Activated T-helper 2 cell treated with anti-CD3 and anti-CD28 coated beads, Interferon-gamma antibody, Interleukin-2, Interleukin-4, amounts not matched to agents 10 μg/mL and 5 μg/mL and 100 μg/mL, durations not matched to agents 14 hours and 24 hours and 36 hours (primary cell): ENCODE data around the gene AAK1. TPM values are rescaled to one million over a fixed set of nuclear protein-coding genes. Genes with fewer than 3 reads are reported as not detected.
"Not testable (repeated sequence)": the region's sequence is repeated elsewhere in the genome, so short reads cannot be mapped to it uniquely, and the experiment has no call there.

Experiments used
- DNase-seq: peaks from one replicate; pipeline ENCODE4 v3.0.0; 2021; ENCODE audit warnings: low spot score
- H3K27ac Mint-ChIP-seq: one replicate; pipeline ENCODE4 v1.8.0; 2021; ENCODE audit warnings: mixed read lengths
- H3K27me3 Mint-ChIP-seq: one replicate; pipeline ENCODE4 v1.8.0; 2021; ENCODE audit warnings: low read depth, mixed read lengths
- H3K36me3 Mint-ChIP-seq: one replicate; pipeline ENCODE4 v1.8.0; 2021; ENCODE audit warnings: low read depth, mixed read lengths
- H3K4me1 Mint-ChIP-seq: one replicate; pipeline ENCODE4 v1.8.0; 2021; ENCODE audit warnings: low read depth, mixed read lengths
- H3K4me3 Mint-ChIP-seq: one replicate; pipeline ENCODE4 v1.8.0; 2021; ENCODE audit warnings: low read depth, mild to moderate bottlenecking, moderate library complexity, mixed read lengths
- H3K9me3 Mint-ChIP-seq: one replicate; pipeline ENCODE4 v1.8.0; 2021; ENCODE audit warnings: mixed read lengths
- intact Hi-C: fragments of 100-400 bp; cut with micrococcal nuclease; formaldehyde crosslinking; loops from one replicate; pipeline ENCODE4 v1.15.1; 2023
- total RNA-seq: library from RNA; stranded (reverse); gene quantifications from 2 replicates; pipeline ENCODE4 v1.2.3, GENCODE V29; 2022

Gene AAK1
- total RNA-seq, 1 donor from 2014 or later = 108 TPM

DNA sequence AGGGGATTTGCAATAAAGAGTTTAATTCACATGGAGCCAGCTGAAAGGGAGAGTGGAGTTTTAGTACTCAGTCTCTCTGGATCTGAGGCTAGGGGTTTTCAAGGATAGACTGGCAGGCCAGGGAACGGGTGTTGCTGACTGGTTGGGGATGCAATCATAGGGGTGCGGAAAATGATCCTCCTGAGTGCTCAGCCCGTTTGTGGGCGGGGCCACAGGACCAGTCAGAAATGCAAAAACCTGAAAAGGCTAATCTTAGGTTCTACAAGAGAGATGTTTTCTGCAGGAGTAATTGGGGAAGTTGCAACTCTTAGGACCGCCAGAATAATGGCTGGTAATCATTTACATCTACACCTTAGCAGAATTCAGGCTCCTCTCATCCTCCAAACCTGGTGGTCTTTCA is 208.8 kb downstream of the AAK1 start:
- DNase-seq = no peak
- H3K27me3 Mint-ChIP-seq = no peaks in the 10 kb centered on the region
- H3K9me3 Mint-ChIP-seq = peaks cover 5% of the 10 kb centered on the region
- intact Hi-C loops = loop anchor here (5.0 kb wide), 4 partner anchors 43 to 393 kb away; partner anchors contain the start of gene GMCL1
- H3K36me3 Mint-ChIP-seq = peaks cover 12% of the 10 kb centered on the region
- H3K27ac Mint-ChIP-seq = peak overlapping the region; percentile 54
- H3K4me1 Mint-ChIP-seq = peaks cover 24% of the 10 kb centered on the region
- peak overlapping the region; percentile 60 for H3K4me3 Mint-ChIP-seq

DNA sequence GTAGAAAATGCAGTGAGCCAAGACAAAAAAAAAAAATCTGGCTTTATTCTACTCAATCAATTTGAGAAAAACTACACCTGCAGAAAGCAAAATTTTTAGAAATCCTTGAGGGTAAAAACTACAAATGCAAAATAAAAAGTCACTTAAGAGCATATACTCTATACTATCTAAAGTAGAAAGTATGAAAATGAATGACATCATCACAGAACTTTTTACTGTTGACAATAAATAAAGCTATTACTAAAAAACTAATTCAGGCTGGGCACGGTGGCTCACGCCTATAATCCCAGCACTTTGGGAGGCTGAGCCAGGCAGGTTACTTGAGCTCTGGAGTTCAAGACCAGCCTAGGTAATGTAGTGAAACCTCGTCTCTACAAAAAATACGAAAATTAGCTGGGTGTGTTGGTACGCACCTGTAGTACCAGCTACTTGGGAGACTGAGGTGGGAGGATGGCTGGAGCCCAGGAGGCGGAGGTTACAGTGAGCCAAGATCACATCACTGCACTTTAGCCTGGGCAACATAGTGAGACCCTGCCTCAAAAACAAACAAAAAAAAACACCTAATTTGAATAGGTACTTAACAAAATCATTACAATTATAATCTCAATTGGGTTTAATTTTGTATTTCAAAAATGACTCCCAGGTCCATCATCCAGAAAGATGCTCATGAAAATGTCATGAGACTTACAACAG is 213.9 kb downstream of the AAK1 start:
- intact Hi-C loops = no loop called here
- Mint-ChIP-seq H3K36me3 (peaks cover 17% of the 10 kb centered on the region), H3K4me1 (peaks cover 2% of the 10 kb centered on the region), H3K27me3 (no peaks in the 10 kb centered on the region), H3K27ac (no peak overlapping the region), H3K4me3 (no peak overlapping the region), H3K9me3 (no peaks in the 10 kb centered on the region)
- DNase-seq = no peak

DNA sequence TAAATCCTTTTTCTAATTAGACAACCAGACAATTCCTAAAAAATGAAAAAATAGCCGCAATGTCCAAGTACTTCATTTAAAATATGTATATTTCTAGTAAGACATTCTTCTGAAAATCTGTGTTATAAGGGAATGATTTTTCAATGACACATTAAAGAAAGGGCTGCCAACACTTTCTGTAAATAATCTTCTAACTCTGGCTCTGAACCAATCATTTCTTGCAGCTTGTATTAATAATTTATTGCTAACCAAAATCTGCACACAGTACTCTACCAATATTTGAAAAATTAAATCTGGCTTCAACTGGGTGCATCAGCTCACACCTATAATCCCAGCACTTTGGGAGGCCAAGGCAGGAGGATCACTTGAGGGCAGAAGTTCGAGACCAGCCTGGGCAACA is 214.6 kb downstream of the AAK1 start:
- intact Hi-C loops = no loop called here
- H3K36me3 Mint-ChIP-seq = peaks cover 11% of the 10 kb centered on the region

DNA sequence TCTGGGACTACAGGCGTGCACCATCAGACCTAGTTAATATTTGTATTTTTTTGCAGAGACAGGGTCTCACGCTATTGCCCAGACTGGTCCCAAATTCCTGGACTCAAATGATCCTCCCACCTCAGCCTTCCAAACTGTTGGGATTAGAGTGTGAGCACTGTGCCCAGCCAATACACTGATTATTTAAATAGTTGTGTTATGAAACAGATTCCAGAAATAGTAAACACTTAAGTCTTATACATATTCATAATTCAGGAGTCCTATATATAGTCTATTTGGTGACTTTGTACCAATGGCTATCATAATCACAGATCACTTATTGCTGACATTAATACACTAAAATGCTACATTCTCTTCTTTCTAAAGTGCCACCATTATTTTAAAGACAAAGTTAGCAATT is 219.1 kb downstream of the AAK1 start:
- Mint-ChIP-seq H3K9me3 (no peaks in the 10 kb centered on the region), H3K27me3 (no peaks in the 10 kb centered on the region), H3K4me1 (peaks cover 5% of the 10 kb centered on the region), H3K4me3 (no peak overlapping the region), H3K36me3 (peaks cover 25% of the 10 kb centered on the region), H3K27ac (no peak overlapping the region)
- intact Hi-C loops = no loop called here
- no peak for DNase-seq

More for the DNA sequence above, 214.6 kb downstream of the AAK1 start:
- no peak for DNase-seq
- Mint-ChIP-seq H3K4me3 (no peak overlapping the region), H3K4me1 (no peaks in the 10 kb centered on the region), H3K27ac (no peak overlapping the region), H3K27me3 (no peaks in the 10 kb centered on the region), H3K9me3 (no peaks in the 10 kb centered on the region)

DNA sequence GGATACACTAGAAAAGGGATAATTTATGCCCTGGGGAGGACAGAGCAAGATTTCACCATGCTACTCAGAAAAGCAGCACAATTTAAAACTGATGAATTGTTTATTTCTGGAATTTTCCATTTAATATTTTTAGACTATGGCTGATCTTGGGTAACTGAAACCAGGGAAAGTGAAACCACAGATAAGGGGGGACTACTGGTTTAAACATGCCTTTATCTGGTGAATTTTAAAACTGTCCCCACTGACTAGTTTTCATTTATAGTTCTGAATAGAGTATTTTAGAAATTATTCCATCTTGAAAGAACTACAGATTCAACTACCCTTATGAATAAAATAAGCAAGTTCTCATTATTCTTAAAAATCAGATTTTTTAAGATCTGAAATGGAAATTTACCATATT is 221.3 kb downstream of the AAK1 start:
- H3K36me3 Mint-ChIP-seq = peaks cover 24% of the 10 kb centered on the region
- DNase-seq = no peak
- H3K27me3 Mint-ChIP-seq = no peaks in the 10 kb centered on the region
- H3K9me3 Mint-ChIP-seq = no peaks in the 10 kb centered on the region
- H3K4me1 Mint-ChIP-seq = peaks cover 5% of the 10 kb centered on the region
- H3K4me3 Mint-ChIP-seq = no peak overlapping the region
- intact Hi-C loops = no loop called here
- no peak overlapping the region for H3K27ac Mint-ChIP-seq

DNA sequence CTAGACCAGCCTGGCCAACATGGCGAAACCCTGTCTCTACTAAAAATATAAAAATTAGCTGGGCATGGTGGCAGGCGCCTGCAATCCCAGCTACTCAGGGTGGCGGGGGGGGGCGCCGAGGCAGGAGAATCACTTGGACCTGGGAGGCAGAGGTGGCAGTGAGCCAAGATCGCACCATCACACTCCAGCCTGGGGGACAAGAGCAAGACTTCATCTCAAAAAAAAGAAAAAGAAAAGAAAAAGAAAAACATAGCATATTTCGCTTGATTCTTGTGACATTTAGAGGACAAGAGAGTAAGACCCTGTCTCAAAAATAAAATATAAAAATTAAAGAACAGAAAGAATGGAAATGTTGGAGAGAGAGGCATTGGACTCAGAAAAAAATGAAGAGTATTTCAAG is 224.4 kb downstream of the AAK1 start:
- H3K27me3 Mint-ChIP-seq, intact Hi-C loops, H3K9me3 Mint-ChIP-seq, DNase-seq, H3K4me3 Mint-ChIP-seq, H3K27ac Mint-ChIP-seq, H3K4me1 Mint-ChIP-seq: not testable (repeated sequence)
- peaks cover 30% of the 10 kb centered on the region for H3K36me3 Mint-ChIP-seq

DNA sequence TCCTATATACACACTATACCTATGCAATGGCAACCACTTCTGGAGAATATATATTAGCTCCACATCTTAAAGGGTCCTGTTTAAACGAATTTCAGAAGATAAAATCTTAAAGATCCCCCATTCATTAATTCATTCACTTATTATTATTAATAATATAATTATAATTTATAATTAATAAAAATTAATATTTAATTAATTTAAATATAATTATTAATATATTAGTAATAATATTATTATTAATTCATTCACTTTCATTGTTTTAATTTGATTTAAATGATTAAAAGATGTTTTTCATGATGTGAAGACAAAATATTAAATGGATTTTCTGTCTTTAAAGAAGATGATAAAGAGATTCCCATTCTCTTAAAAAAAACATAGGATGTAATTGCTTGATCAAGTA is 227.4 kb downstream of the AAK1 start:
- Mint-ChIP-seq H3K4me1 (peaks cover 1% of the 10 kb centered on the region), H3K27ac (no peak overlapping the region), H3K36me3 (peaks cover 30% of the 10 kb centered on the region), H3K9me3 (no peaks in the 10 kb centered on the region), H3K4me3 (no peak overlapping the region), H3K27me3 (no peaks in the 10 kb centered on the region)
- no peak for DNase-seq
- intact Hi-C loops = no loop called here

Other genes starting within 250 kb of the AAK1 start
- 54.3 and 57.9 TPM in 2 replicates for gene NFU1, start 206.3 kb downstream of the AAK1 start, total RNA-seq
- 45.6 and 52.9 TPM in 2 replicates for gene ANXA4, start 98.4 kb upstream of the AAK1 start, total RNA-seq
- 29.2 and 29.3 TPM in 2 replicates for gene GMCL1, start 185.9 kb upstream of the AAK1 start, total RNA-seq